Measurements from ENCODE around the gene SIRT7.

DNA sequence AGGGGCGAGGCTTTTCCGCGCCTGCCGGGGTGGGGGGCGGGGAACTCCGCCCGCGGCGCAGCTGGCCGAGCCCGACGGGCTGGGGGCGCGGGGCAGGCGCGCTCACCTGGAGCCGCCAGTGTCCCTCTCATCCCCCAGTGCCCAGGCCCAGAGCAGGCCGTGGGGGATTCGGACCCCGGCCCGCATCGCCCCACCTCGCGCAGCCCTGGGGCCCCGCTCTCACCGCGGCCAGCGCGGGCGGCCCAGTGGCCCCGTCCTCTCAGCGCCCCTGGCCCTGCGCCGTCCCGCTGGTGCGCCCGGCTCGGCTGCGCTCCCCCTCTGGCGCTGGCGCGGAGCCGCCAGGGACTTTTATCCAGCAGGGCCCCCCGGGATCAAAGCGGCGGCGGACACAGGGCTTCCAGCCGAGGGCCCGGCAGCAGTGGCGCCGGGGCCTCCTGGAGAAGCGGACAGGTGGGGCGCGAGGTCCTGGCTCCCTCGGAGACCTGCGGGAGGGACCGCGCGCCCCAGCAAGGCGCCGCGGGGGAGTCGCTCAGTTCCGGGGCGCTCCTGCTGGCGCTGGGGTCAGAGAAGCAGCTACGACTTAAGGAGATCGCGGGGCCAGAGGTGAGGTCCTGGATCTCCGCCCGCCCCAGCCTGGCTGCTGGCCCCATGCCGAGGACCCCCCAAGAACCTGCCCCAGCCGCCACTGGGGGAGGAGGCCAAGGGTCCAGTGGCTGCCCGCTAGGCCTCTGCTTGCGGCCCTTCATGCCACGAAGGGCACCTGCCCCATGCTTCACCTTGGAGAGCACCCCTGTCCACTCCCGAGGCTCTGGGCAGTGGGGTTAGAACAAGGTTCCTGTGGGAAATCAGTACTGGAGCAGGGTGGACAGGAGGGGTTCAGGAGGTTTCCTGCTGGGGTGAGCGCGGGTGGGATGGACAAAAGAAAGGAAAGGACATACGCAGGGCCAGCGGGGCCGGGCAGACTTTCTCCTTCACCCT, 43.8 kb upstream of the SIRT7 start:
- TF ChIP-seq, protein P1, sequence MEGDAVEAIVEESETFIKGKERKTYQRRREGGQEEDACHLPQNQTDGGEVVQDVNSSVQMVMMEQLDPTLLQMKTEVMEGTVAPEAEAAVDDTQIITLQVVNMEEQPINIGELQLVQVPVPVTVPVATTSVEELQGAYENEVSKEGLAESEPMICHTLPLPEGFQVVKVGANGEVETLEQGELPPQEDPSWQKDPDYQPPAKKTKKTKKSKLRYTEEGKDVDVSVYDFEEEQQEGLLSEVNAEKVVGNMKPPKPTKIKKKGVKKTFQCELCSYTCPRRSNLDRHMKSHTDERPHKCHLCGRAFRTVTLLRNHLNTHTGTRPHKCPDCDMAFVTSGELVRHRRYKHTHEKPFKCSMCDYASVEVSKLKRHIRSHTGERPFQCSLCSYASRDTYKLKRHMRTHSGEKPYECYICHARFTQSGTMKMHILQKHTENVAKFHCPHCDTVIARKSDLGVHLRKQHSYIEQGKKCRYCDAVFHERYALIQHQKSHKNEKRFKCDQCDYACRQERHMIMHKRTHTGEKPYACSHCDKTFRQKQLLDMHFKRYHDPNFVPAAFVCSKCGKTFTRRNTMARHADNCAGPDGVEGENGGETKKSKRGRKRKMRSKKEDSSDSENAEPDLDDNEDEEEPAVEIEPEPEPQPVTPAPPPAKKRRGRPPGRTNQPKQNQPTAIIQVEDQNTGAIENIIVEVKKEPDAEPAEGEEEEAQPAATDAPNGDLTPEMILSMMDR (IDR thresholded peaks at IDR 0.05): no peak
- TF ChIP-seq EP300 (IDR thresholded peaks at IDR 0.05): no peak
- TF ChIP-seq POLR2A (IDR thresholded peaks at IDR 0.05): no peak

Data from ovary (tissue), 3 donors.